ENCODE data around the gene EPX. TPM values are rescaled to one million over a fixed set of nuclear protein-coding genes. Genes with fewer than 3 reads are reported as not detected.

EPX gene
- total RNA-seq, 4 donors from 2014 or later: not detected

DNA sequence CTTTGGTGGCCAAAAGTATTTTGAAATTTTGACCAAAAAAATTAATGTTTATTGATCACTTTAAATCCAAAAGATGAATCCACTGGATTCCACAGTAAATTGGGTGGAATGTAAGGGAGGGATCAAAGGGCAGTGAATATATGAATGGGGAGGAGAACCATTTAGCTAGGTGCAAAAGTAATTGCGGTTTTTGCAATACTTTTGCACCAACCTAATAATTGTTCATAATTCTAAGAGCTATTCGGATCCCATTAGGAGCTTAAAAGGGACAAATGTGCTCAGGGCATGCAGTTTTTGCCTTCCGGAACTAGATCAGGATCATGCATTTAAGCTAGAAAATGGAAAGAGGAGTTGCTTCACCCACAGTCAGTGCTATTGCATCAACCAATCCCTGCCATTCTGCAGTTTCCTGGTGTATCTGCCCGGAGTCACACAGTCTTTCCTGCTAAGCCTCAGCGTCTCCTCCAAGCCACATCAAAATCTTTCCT lies 45.7 kb downstream of the EPX start, which contains the start of gene LPO:
TSS of gene LPO (plus strand) at position 438 of the 488 bp plus-strand sequence. CDS start 4,396 bp downstream, outside the sequence.
- H3K36me3 ChIP-seq: no peaks in the 10 kb centered on the region
- no peak within 1 kb of the TSS for H3K4me3 ChIP-seq
- no peak for DNase-seq
- TF ChIP-seq POLR2A (IDR thresholded peaks at IDR 0.05): no peak
- TF ChIP-seq, protein P1, sequence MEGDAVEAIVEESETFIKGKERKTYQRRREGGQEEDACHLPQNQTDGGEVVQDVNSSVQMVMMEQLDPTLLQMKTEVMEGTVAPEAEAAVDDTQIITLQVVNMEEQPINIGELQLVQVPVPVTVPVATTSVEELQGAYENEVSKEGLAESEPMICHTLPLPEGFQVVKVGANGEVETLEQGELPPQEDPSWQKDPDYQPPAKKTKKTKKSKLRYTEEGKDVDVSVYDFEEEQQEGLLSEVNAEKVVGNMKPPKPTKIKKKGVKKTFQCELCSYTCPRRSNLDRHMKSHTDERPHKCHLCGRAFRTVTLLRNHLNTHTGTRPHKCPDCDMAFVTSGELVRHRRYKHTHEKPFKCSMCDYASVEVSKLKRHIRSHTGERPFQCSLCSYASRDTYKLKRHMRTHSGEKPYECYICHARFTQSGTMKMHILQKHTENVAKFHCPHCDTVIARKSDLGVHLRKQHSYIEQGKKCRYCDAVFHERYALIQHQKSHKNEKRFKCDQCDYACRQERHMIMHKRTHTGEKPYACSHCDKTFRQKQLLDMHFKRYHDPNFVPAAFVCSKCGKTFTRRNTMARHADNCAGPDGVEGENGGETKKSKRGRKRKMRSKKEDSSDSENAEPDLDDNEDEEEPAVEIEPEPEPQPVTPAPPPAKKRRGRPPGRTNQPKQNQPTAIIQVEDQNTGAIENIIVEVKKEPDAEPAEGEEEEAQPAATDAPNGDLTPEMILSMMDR (IDR thresholded peaks at IDR 0.05): no peak
- H3K4me1 ChIP-seq: no peaks in the 10 kb centered on the region
- H3K9me3 ChIP-seq: no peaks in the 10 kb centered on the region
- WGBS, 2 donors: 64 to 77% methylated on average over 5 of the region's 5 CpGs
- intact Hi-C loops (cut with DNase I): no loop called here
- no peak within 1 kb of the TSS for H3K27ac ChIP-seq
- H3K27me3 ChIP-seq: peaks cover 0 to 96% (median 1%) of the 10 kb centered on the region in 4 donors

DNA sequence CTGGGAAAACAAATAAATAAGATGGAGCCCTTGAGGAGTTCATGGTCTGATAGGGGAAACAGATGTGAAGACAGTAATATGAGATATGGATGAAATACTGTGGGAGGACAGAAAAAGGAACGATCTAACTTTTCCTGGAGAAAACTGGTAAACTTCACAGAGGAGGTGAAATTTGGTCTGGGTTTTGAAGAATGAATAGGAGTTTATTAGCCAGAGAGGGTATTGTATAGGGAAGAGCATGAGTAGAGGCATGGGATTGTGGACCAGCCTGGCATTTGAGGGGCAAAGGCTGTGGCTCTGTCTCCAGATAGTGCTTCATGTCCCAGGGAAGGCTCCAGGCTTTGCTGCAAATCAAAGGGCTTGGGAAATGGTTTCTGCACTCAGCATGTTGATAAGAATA lies 47.5 kb downstream of the EPX start:
- TF ChIP-seq POLR2A (IDR thresholded peaks at IDR 0.05): no peak
- TF ChIP-seq, protein P1 (IDR thresholded peaks at IDR 0.05): no peak
- H3K36me3 ChIP-seq: no peaks in the 10 kb centered on the region
- peaks cover 0 to 95% (median 1%) of the 10 kb centered on the region in 4 donors for H3K27me3 ChIP-seq
- no peak overlapping the region for H3K27ac ChIP-seq
- no peaks in the 10 kb centered on the region for H3K4me1 ChIP-seq
- H3K4me3 ChIP-seq: no peak overlapping the region
- no peaks in the 10 kb centered on the region for H3K9me3 ChIP-seq
- WGBS, 2 donors: 71 to 81% methylated on average over 1 of the region's 1 CpG
- DNase-seq: no peak
- intact Hi-C loops (cut with DNase I): no loop called here

DNA sequence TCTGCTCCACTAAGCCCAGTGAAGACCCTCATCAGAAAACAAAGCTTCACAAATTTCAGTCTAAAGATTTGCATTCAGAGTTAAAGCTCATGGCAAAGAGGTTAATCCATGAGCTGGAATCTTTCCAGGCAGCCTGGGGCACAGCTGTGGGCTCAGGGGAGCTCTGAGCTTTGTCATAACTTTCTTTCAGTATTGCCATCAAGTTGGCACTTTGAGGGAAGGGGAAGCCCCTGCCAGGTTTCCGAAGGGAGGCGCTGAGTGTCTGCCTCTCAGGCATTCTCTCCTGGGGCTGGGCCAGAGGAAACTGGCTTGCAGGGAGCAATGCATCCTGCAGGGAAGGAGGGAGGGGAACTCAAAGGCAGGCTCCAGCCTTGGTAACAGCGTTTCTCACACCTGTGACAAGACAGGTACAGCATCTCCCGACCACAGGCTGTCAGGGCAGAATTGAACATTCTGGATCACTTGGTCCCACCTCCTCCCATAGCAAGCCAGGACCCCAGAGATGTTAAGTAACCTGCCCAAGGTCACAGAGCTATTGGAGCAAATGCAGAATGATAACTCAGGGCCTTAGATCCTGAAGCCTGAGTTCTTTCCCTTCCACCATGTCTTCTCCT lies 49.8 kb downstream of the EPX start:
- H3K27me3 ChIP-seq: peaks cover 0 to 89% (median 1%) of the 10 kb centered on the region in 4 donors
- H3K27ac ChIP-seq: no peak overlapping the region
- no peak overlapping the region for H3K4me3 ChIP-seq
- no peak for DNase-seq
- WGBS, 2 donors: 17% methylated on average over 1 of the region's 4 CpGs; no CpG with 5 or more reads in 1 of the 2 donors
- no peaks in the 10 kb centered on the region for H3K9me3 ChIP-seq
- TF ChIP-seq POLR2A (IDR thresholded peaks at IDR 0.05): no peak
- TF ChIP-seq, protein P1 (IDR thresholded peaks at IDR 0.05): no peak
- no peaks in the 10 kb centered on the region for H3K36me3 ChIP-seq
- no peaks in the 10 kb centered on the region for H3K4me1 ChIP-seq
- intact Hi-C loops (cut with DNase I): no loop called here

DNA sequence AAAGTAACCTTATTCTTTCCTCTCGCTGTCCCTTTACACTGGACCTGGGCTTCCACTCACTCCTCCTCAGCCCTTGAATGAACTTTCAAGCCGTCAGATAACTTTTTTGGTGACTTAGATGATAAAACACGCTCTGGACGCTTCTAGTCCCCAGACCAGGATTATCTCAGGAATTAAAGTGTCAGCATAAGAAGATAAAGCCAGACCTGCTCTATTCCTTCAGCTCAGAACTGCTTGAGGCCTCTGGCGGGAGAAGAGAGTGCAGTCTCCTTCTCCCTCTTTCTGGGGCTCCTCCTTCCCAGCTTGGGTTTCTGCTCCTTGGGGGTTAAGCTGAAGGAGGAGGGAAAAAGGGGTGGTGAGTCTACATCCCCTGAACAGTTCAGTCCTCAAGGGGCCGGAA lies 52.4 kb downstream of the EPX start:
- TF ChIP-seq, protein P1 (IDR thresholded peaks at IDR 0.05): no peak
- TF ChIP-seq POLR2A (IDR thresholded peaks at IDR 0.05): no peak
- H3K27me3 ChIP-seq: peaks cover 0 to 86% (median 1%) of the 10 kb centered on the region in 4 donors
- no peak for DNase-seq
- H3K9me3 ChIP-seq: no peaks in the 10 kb centered on the region
- H3K36me3 ChIP-seq: no peaks in the 10 kb centered on the region
- WGBS, 2 donors: 68 to 78% methylated on average over 6 of the region's 6 CpGs
- intact Hi-C loops (cut with DNase I): no loop called here
- no peak overlapping the region for H3K27ac ChIP-seq
- peaks cover 8 to 13% (median 9%) of the 10 kb centered on the region in 3 donors for H3K4me1 ChIP-seq
- no peak overlapping the region for H3K4me3 ChIP-seq

DNA sequence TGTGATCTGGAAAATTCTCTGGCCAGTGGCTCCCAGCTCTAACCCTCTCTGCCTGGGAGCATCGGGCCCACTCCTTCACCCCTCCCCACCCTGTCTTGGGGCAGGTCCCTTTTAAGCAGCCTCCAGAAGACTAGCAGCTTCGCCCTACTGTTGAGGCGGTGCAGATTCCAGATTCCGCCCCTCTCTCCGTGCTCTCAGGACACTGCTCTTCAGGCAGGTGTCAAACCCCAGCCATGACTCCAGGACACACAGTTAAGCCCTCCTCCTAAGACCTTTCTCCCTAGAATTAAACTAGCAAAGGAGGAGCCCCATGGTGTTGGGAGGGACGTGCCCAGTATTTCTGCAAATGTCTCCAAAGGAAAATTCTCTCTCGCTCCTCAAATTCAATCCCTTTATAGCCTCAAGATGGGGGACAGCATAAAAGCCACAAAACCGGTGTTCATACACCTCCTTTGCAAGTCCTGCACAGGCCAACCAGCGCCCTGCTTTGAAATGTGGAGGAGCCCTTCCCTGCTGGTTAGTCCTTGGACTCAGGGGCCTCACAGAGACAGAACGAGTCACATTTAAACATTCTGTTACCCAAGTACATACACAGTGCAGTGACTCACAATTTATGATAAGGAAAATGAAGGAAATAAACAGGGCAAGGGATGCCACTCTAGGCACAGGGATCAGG lies 53.0 kb downstream of the EPX start:
- intact Hi-C loops (cut with DNase I): no loop called here
- WGBS, 2 donors: 55 to 76% methylated on average over 7 to 8 of the region's 10 CpGs
- no peak for DNase-seq

More for the DNA sequence above, 53.0 kb downstream of the EPX start:
- peaks cover 8 to 14% (median 9%) of the 10 kb centered on the region in 3 donors for H3K4me1 ChIP-seq
- no peaks in the 10 kb centered on the region for H3K36me3 ChIP-seq
- no peak overlapping the region for H3K4me3 ChIP-seq
- TF ChIP-seq POLR2A (IDR thresholded peaks at IDR 0.05): no peak
- TF ChIP-seq, protein P1 (IDR thresholded peaks at IDR 0.05): no peak
- no peak overlapping the region for H3K27ac ChIP-seq
- H3K9me3 ChIP-seq: no peaks in the 10 kb centered on the region
- peaks cover 0 to 86% (median 3%) of the 10 kb centered on the region in 4 donors for H3K27me3 ChIP-seq

Data from esophagus squamous epithelium (tissue), 5 donors.